Measurements from ENCODE around the gene SESTD1. TPM values are rescaled to one million over a fixed set of nuclear protein-coding genes. Genes with fewer than 3 reads are reported as not detected.

The SESTD1 gene
- total RNA-seq, 1 experiment from 2014 or later = 208 TPM

DNA sequence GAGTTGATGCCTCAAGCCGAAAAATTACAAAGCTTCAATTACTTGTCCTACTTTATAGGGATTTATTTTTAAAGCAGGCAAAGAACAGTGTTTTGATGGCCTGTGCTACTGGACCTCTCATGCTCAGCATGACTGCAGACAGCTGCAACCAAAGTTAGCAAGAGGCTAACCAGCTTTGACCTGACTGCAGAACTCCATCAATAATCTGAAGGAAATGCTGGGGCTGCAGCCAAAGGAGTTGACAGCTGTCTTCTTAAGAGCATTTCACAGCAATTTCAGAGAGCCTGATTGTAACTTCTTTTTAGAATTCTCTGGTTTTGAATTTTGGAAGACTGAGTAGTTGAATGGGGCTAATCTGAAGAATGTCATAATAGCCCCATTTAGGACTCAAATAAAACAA, 46.5 kb upstream of the SESTD1 start:
- H3K79me2 ChIP-seq (ENCODE audit: low read depth) = no peaks in the 10 kb centered on the region
- peak overlapping the region; percentile 52; the same call in 1 of the 2 replicates for H2AFZ ChIP-seq
- intact Hi-C loops (cut with micrococcal nuclease; ENCODE audit: unreplicated experiment) = no loop called here
- no peak for DNase-seq
- H3K9me3 ChIP-seq (ENCODE audit: insufficient read depth, low read depth) = peaks cover 3% of the 10 kb centered on the region; the same call in 1 of the 2 replicates
- no peak overlapping the region for H3K27ac ChIP-seq
- H3K27me3 ChIP-seq (ENCODE audit: insufficient read depth, low read depth) = no peaks in the 10 kb centered on the region
- no peak overlapping the region for H3K4me2 ChIP-seq
- no peak overlapping the region for H3K4me3 ChIP-seq
- no peaks in the 10 kb centered on the region for H4K20me1 ChIP-seq (ENCODE audit: insufficient read depth)
- H3K36me3 ChIP-seq (ENCODE audit: low read depth) = no peaks in the 10 kb centered on the region
- H3F3A ChIP-seq (ENCODE audit: insufficient read depth, low read depth) = no peaks in the 10 kb centered on the region
- no peak for TF ChIP-seq EZH2 (IDR thresholded peaks at IDR 0.05; ENCODE audit: low read depth)
- TF ChIP-seq, protein P1, sequence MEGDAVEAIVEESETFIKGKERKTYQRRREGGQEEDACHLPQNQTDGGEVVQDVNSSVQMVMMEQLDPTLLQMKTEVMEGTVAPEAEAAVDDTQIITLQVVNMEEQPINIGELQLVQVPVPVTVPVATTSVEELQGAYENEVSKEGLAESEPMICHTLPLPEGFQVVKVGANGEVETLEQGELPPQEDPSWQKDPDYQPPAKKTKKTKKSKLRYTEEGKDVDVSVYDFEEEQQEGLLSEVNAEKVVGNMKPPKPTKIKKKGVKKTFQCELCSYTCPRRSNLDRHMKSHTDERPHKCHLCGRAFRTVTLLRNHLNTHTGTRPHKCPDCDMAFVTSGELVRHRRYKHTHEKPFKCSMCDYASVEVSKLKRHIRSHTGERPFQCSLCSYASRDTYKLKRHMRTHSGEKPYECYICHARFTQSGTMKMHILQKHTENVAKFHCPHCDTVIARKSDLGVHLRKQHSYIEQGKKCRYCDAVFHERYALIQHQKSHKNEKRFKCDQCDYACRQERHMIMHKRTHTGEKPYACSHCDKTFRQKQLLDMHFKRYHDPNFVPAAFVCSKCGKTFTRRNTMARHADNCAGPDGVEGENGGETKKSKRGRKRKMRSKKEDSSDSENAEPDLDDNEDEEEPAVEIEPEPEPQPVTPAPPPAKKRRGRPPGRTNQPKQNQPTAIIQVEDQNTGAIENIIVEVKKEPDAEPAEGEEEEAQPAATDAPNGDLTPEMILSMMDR (conservative IDR thresholded peaks at IDR 0.05) = no peak
- H3K4me1 ChIP-seq (replicated peaks; ENCODE audit: insufficient read depth) = no peaks in the 10 kb centered on the region
- CTCF ChIA-PET = no interaction called here
- POLR2A ChIA-PET (ENCODE audit: unreplicated experiment) = interaction anchor here (0.6 kb wide), 1 partner anchor 20 kb away, joined by 4 read pairs; no protein-coding TSS in a partner anchor
- H3K9me2 ChIP-seq (ENCODE audit: insufficient read depth) = no peaks in the 10 kb centered on the region
- BruUV-seq (replicated peaks) = no TSS peak

DNA sequence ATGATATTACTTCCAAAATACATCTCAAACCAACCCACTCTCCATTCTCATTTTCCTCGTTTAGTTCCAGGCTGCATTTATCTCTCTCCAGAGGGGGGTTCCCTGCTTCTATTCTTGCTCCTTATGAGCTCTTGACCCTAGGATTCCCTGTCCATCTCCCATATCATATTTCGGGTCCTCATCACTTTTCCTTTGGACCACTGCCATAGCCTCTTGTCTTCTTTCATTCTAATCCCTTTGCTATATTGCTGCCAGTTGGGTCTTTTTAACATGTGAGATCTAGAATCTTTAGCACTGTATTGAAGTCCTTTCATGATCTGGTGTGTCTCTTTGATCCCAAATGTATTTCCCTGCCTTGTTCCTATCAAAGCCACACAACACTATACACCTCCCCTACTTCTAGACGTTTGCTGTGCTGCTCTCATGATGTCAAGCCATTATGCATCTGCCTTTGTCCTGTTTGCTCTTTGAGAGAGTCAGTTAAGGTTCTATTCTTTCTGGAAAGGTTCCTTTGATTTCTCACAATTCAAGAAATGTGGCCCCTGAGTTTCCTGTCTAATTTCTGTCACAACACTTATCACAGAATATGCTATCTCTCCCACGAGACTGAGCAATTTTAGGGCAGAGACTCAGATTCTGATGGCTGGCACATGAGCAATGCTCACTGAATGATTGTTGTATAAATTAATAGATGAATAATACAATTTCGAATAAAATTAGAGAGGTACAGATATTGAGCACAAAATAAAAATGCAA, 43.2 kb upstream of the SESTD1 start:
- BruUV-seq (replicated peaks) = no TSS peak
- no peak overlapping the region for H3K4me3 ChIP-seq
- TF ChIP-seq EZH2 (IDR thresholded peaks at IDR 0.05; ENCODE audit: low read depth) = no peak
- TF ChIP-seq, protein P1 (conservative IDR thresholded peaks at IDR 0.05) = no peak
- no peaks in the 10 kb centered on the region for H3F3A ChIP-seq (ENCODE audit: insufficient read depth, low read depth)
- no peak for DNase-seq
- no peak overlapping the region for H3K27ac ChIP-seq
- ChIA-PET POLR2A (ENCODE audit: unreplicated experiment) (no interaction called here), CTCF (no interaction called here)
- no peaks in the 10 kb centered on the region for H3K9me3 ChIP-seq (ENCODE audit: insufficient read depth, low read depth)
- no peak overlapping the region for H2AFZ ChIP-seq
- H3K9me2 ChIP-seq (ENCODE audit: insufficient read depth) = no peaks in the 10 kb centered on the region
- intact Hi-C loops (cut with micrococcal nuclease; ENCODE audit: unreplicated experiment) = no loop called here
- no peak overlapping the region for H3K4me2 ChIP-seq
- H3K79me2 ChIP-seq (ENCODE audit: low read depth) = no peaks in the 10 kb centered on the region
- no peaks in the 10 kb centered on the region for H4K20me1 ChIP-seq (ENCODE audit: insufficient read depth)
- H3K4me1 ChIP-seq (replicated peaks; ENCODE audit: insufficient read depth) = no peaks in the 10 kb centered on the region
- H3K36me3 ChIP-seq (ENCODE audit: low read depth) = no peaks in the 10 kb centered on the region
- no peaks in the 10 kb centered on the region for H3K27me3 ChIP-seq (ENCODE audit: insufficient read depth, low read depth)

DNA sequence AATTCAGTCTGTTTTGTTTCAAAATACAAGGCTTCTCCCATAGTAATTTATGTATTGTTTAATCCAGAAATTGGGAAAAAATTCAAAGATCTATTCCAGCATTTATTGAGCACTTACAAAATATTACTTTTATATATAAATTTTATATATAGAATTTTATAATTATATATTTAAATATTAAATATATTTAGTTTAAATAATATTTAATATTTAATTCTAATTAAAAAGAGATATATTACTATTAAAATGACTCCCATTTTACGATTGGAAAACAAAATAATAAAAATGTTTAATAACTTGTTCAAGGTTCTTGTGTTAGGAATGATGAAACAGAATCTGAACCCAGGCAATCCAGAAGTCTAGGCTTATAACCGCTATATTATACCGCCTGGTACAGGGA, 40.5 kb upstream of the SESTD1 start:
- no peak for DNase-seq
- ChIA-PET POLR2A (ENCODE audit: unreplicated experiment) (interaction anchor here (0.6 kb wide), 1 partner anchor 10 kb away, joined by 6 read pairs; no protein-coding TSS in a partner anchor), CTCF (no interaction called here)
- Histone ChIP-seq H3K79me2 (ENCODE audit: low read depth) (no peaks in the 10 kb centered on the region), H3K4me2 (no peak overlapping the region), H3F3A (ENCODE audit: insufficient read depth, low read depth) (no peaks in the 10 kb centered on the region), H2AFZ (no peak overlapping the region), H3K27me3 (ENCODE audit: insufficient read depth, low read depth) (no peaks in the 10 kb centered on the region), H3K36me3 (ENCODE audit: low read depth) (no peaks in the 10 kb centered on the region), H3K9me2 (ENCODE audit: insufficient read depth) (no peaks in the 10 kb centered on the region), H3K9me3 (ENCODE audit: insufficient read depth, low read depth) (0 out of 2 replicates have a peak, but pooled peaks cover 10% of the 10 kb centered on the region), H3K4me1 (replicated peaks; ENCODE audit: insufficient read depth) (no peaks in the 10 kb centered on the region), H3K4me3 (no peak overlapping the region), H4K20me1 (ENCODE audit: insufficient read depth) (no peaks in the 10 kb centered on the region), H3K27ac (no peak overlapping the region)
- intact Hi-C loops (cut with micrococcal nuclease; ENCODE audit: unreplicated experiment) = no loop called here
- no TSS peak for BruUV-seq (replicated peaks)
- TF ChIP-seq EZH2 (IDR thresholded peaks at IDR 0.05; ENCODE audit: low read depth) = no peak
